Sigmoid colon (tissue), 7 donors: ENCODE measurements around the gene MSANTD2. TPM values are rescaled to one million over a fixed set of nuclear protein-coding genes. Genes with fewer than 3 reads are reported as not detected.

Experiments used
- DNase-seq: peaks from one replicate; pipeline ENCODE4 v3.0.0-alpha.2; 2019
- H3K27ac ChIP-seq, 4 donors: fragments of 200-600 bp; sonication (generic); one replicate each; pipeline ENCODE4 v1.5.1; 2016 to 2019; ENCODE audit warnings: mild to moderate bottlenecking in 1 of 4
- H3K27me3 ChIP-seq, 3 donors: fragments of 200-600 bp; sonication (generic); one replicate each; pipeline ENCODE4 v1.5.1; 2019; ENCODE audit warnings: mild to moderate bottlenecking in 1 of 3
- H3K36me3 ChIP-seq, 4 donors: fragments of 200-600 bp; sonication (generic); one replicate each; pipeline ENCODE4 v1.5.1; 2016 to 2019
- H3K4me1 ChIP-seq, 4 donors: fragments of 200-600 bp; sonication (generic); one replicate each; pipeline ENCODE4 v1.5.1; 2017 to 2019
- H3K4me3 ChIP-seq, 4 donors: fragments of 200-600 bp; sonication (generic); one replicate each; pipeline ENCODE4 v1.5.1; 2017 to 2019; ENCODE audit warnings: mild to moderate bottlenecking in 2 of 4, moderate library complexity in 1 of 4
- H3K9me3 ChIP-seq, 4 donors: fragments of 200-600 bp in 3 of 4; sonication (generic) in 3 of 4; one replicate each; pipeline versions ENCODE4 v1.5.1 to v1.6.1; 2013 to 2019
- EP300 ChIP-seq, 4 donors: sonication (generic); formaldehyde crosslinking; IDR thresholded peaks; one replicate each; pipeline ENCODE4 v1.6.1; 2017; ENCODE audit warnings: antibody characterized with exemption in 4 of 4
- POLR2A ChIP-seq, 2 donors: fragments of 450-650 bp; IDR thresholded peaks; one replicate each; pipeline ENCODE4 v1.6.1; 2016; ENCODE audit warnings: antibody characterized with exemption in 2 of 2, mild to moderate bottlenecking in 2 of 2, moderate library complexity in 2 of 2
- POLR2AphosphoS5 ChIP-seq, 4 donors: sonication (generic); formaldehyde crosslinking; IDR thresholded peaks; one replicate each; pipeline ENCODE4 v1.6.1; 2017; ENCODE audit warnings: antibody characterized with exemption in 4 of 4
- WGBS, 2 donors: extraction: QIAGEN DNeasy Blood & Tissue Kit; methylation state at CpG; one replicate each; pipeline ENCODE4 v1.1.7; 2013; 5-methylcytosine and 5-hydroxymethylcytosine counted together
- intact Hi-C: fragments of 100-400 bp; cut with DNase I; formaldehyde crosslinking; loops from one replicate; pipeline ENCODE4 v1.15.1; 2023
- polyA plus RNA-seq, 3 donors: library from polyadenylated mRNA; stranded (reverse); fragments of 200-250 nt; gene quantifications; one replicate each; pipeline ENCODE4 v1.2.3, GENCODE V29; 2013
- total RNA-seq, 4 donors: library from RNA; depleted of rRNA; stranded (reverse); fragments of >200 nt; gene quantifications; one replicate each; pipeline ENCODE4 v1.1.0, GENCODE V29; 2016
- TF ChIP-seq, protein P1 (sequence below), 4 experiments: fragments of 450-650 bp in 3 of 4; fragments of 200-600 bp in 1 of 4; IDR thresholded peaks; one replicate each; pipeline ENCODE4 v1.5.1; 2016 to 2019; ENCODE audit warnings: antibody characterized with exemption in 4 of 4, mild to moderate bottlenecking in 3 of 4, moderate library complexity in 2 of 4
- donor health status: healthy with polysubstance abuse.
- donor health status: Bipolar disorder and iron deficiency.
- donor health status: healthy.

The MSANTD2 gene
- total and polyA plus RNA-seq, 7 donors, result 1.6 to 23.8 (median 8.6) TPM

DNA sequence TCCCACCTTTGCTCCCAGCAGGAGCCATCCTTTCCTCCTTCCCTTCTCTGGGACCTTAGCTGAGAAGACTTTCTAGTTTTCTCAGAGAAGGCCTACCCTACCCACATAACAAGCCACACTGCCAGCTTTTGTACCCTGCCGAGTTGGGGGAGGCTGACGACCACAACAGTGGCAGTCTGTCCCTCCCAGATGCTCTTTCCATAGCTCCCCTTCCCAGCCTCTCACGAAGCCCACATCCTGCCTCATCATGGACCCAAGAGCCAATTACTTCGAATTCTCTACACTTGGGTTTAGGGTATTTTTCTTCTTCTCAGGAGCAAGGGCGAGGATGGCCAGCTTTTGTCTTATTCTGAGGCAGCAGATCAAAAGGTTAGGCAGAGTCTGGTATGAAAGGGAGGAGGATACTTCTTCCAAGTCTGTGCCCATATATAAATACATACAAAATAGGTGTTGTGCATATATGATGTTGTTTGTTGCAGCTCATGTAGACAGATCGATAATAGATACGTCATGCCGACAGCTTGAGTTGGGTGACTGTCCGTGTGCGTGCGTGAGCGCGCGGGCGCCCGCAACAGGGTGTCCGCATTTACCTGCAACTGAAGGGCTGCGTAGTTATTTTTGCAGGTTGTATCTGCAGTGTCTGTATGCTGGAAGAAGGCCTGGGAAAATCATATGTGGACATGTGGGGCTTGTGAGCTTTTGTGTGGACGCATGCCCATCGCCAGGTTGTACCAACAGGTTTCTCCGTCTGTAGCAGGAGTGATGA, 61.3 kb downstream of the MSANTD2 start:
- Histone ChIP-seq H3K27me3 (peaks cover 10 to 54% (median 29%) of the 10 kb centered on the region in 3 donors), H3K4me1 (peaks cover 0 to 16% (median 15%) of the 10 kb centered on the region in 4 donors), H3K36me3 (no peaks in the 10 kb centered on the region), H3K27ac (no peak overlapping the region), H3K4me3 (peak overlapping the region in 3 of 4 donors; percentile 51 to 59 (median 54)), H3K9me3 (no peaks in the 10 kb centered on the region)
- WGBS, 2 donors, result 76 to 80% methylated on average over 21 of the region's 21 CpGs
- intact Hi-C loops, result loop anchor here (2.0 kb wide), 1 partner anchor 66 kb away; the partner anchor contains the start of genes SIAE and SPA17
- no peak for DNase-seq
- TF ChIP-seq EP300 (IDR thresholded peaks at IDR 0.05) (no peak), POLR2AphosphoS5 (IDR thresholded peaks at IDR 0.05) (no peak), POLR2A (IDR thresholded peaks at IDR 0.05) (no peak)
- TF ChIP-seq, protein P1, sequence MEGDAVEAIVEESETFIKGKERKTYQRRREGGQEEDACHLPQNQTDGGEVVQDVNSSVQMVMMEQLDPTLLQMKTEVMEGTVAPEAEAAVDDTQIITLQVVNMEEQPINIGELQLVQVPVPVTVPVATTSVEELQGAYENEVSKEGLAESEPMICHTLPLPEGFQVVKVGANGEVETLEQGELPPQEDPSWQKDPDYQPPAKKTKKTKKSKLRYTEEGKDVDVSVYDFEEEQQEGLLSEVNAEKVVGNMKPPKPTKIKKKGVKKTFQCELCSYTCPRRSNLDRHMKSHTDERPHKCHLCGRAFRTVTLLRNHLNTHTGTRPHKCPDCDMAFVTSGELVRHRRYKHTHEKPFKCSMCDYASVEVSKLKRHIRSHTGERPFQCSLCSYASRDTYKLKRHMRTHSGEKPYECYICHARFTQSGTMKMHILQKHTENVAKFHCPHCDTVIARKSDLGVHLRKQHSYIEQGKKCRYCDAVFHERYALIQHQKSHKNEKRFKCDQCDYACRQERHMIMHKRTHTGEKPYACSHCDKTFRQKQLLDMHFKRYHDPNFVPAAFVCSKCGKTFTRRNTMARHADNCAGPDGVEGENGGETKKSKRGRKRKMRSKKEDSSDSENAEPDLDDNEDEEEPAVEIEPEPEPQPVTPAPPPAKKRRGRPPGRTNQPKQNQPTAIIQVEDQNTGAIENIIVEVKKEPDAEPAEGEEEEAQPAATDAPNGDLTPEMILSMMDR (IDR thresholded peaks at IDR 0.05), result no peak

DNA sequence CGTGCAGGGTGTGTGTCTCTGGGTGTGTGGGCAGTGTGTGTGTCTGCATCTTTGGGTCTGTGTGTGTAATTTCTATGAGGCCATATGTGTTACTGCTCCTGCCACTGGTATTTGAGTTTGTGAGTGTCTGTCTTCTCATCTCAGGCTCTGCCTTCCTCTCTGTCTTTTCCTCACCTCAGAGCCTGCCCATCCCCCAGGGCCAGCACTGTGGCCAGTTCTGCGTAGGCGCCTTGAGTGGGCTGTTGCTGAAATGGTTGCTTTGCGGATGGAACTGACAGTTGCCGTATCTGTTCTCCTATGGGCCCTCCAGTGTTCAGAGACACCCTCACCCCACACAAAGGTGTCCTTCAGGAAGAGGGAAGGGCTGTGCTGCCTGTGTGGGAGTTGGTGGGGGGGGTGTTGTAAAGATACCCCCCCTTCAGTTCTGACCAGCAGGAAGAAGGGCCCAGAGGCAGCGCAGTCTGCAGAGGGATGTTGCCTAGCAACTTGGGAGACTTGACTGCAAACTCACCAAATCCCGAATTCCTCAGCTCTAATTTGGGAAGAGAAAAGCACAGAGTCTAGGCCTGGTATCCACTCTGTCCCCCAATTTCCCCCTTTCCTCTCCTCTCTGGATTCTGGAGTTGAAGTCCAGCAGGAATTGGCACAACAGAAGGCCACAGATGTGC, 62.4 kb downstream of the MSANTD2 start:
- 84% methylated on average over 7 of the region's 7 CpGs for WGBS, 2 donors
- Histone ChIP-seq H3K27me3 (peaks cover 9 to 43% (median 21%) of the 10 kb centered on the region in 3 donors), H3K4me1 (peaks cover 0 to 16% (median 15%) of the 10 kb centered on the region in 4 donors), H3K9me3 (no peaks in the 10 kb centered on the region), H3K36me3 (no peaks in the 10 kb centered on the region), H3K4me3 (no peak overlapping the region), H3K27ac (no peak overlapping the region)
- intact Hi-C loops, result loop anchor here (2.0 kb wide), 1 partner anchor 65 kb away; the partner anchor contains the start of genes SIAE and SPA17
- TF ChIP-seq, protein P1 (IDR thresholded peaks at IDR 0.05), result no peak
- TF ChIP-seq EP300 (IDR thresholded peaks at IDR 0.05) (no peak), POLR2AphosphoS5 (IDR thresholded peaks at IDR 0.05) (no peak), POLR2A (IDR thresholded peaks at IDR 0.05) (no peak)
- DNase-seq, result no peak

DNA sequence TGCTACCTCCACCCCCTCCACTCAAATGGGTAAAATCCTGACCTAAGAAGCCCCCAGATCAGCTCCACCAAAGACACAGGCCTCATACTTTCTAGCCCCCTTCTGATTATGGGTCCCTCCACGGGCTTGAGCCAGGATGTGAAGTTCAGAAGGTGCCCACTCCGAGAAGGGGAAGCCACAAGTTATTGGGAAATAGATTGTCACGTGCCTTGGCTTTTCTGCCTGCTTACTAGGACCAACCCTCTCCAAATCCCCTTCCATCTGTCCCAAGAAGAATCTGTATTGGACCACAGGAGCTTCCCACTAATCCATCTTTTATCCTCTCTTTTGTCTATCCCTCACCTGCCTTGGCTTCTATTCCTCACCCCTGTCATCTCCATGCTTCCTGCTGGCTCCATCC, 63.5 kb downstream of the MSANTD2 start:
- 55 to 83% methylated on average over 3 of the region's 3 CpGs for WGBS, 2 donors
- no peaks in the 10 kb centered on the region for H3K36me3 ChIP-seq
- peaks cover 0 to 16% (median 15%) of the 10 kb centered on the region in 4 donors for H3K4me1 ChIP-seq
- DNase-seq, result no peak
- no peaks in the 10 kb centered on the region for H3K9me3 ChIP-seq
- H3K4me3 ChIP-seq, result no peak overlapping the region
- H3K27me3 ChIP-seq, result peaks cover 9 to 33% (median 11%) of the 10 kb centered on the region in 3 donors
- no peak overlapping the region for H3K27ac ChIP-seq
- intact Hi-C loops, result no loop called here
- TF ChIP-seq EP300 (IDR thresholded peaks at IDR 0.05) (no peak), POLR2AphosphoS5 (IDR thresholded peaks at IDR 0.05) (no peak), POLR2A (IDR thresholded peaks at IDR 0.05) (no peak)
- TF ChIP-seq, protein P1 (IDR thresholded peaks at IDR 0.05), result no peak

DNA sequence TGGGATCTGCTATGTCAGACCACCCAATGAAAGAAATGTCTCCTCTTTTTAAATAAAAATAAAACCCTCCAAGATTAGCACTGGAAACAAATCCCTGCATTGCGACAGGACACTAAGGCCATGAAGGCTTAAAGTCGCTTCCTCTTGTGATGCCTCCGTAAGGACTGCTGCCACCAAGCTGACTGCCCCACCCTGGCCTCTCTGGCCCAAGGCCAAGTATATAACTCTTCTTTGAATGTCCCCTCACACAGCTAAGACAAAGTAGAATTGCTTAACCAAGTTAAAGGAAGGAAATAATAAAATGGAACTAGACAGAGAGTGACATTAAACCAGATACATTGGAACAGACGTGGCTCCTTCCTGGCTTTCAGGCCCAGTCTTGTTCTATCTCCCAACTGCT, 68.0 kb downstream of the MSANTD2 start:
- H3K4me1 ChIP-seq, result no peaks in the 10 kb centered on the region
- no peak overlapping the region for H3K27ac ChIP-seq
- TF ChIP-seq POLR2AphosphoS5 (IDR thresholded peaks at IDR 0.05) (no peak), POLR2A (IDR thresholded peaks at IDR 0.05) (no peak), EP300 (IDR thresholded peaks at IDR 0.05) (no peak)
- TF ChIP-seq, protein P1 (IDR thresholded peaks at IDR 0.05), result no peak
- H3K27me3 ChIP-seq, result no peaks in the 10 kb centered on the region
- intact Hi-C loops, result no loop called here
- WGBS, 2 donors, result 72 to 75% methylated on average over 4 of the region's 4 CpGs
- H3K4me3 ChIP-seq, result no peak overlapping the region
- DNase-seq, result no peak
- no peaks in the 10 kb centered on the region for H3K36me3 ChIP-seq
- no peaks in the 10 kb centered on the region for H3K9me3 ChIP-seq
